K562 treated with DMSO at 1 percent for 4 hours (cell line): ENCODE results near the gene C20orf141. TPM values are rescaled to one million over a fixed set of nuclear protein-coding genes. Genes with fewer than 3 reads are reported as not detected.

Source experiments
- total RNA-seq: library from RNA; unstranded; fragments of 300-600 nt; gene quantifications from 2 replicates; pipeline ENCODE4 v1.2.3, GENCODE V29; 2022; ENCODE audit not compliant: insufficient read depth

Gene C20orf141
- total RNA-seq, result not detected in 2 replicates

GRCh38 chr20:2814587-2815051 is at the start of gene C20orf141:
TSS of gene C20orf141 (plus strand) at chr20:2814987. CDS start at chr20:2815185, 198 bp downstream.

GRCh38 chr20:2800521-2801285 is 14.1 kb upstream of the C20orf141 start, which contains the start of gene CPXM1:
TSS of gene CPXM1 (minus strand) at chr20:2800627. CDS start at chr20:2800572, 55 bp downstream.

DNA sequence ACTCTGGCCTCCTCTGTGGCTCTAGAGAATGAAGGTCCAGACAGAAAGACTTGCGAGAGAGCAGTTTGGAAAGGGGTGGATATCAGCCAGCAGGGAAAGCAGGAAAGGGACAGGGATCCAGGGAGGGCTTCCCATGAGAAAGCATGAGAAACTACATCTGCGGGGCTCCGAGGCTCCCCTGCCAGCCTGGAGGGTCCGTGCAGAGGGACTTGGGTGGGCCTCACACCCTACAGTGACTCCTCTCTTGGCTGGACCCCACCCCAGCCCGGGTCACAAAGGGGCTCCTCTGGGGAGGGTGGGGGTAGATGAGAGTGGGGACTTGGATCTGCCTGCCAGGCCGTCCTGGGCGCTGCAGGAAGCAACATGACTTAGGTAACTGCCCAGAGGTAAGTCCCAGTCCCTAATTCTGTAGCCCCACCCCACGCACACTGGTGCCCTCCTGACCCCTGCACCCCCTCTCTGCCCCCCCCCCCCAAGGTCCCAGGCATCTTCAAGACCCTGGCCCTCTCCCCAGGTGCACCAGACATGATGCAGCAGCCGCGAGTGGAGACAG is 1.3 kb downstream of the C20orf141 start, which contains the start of gene TMEM239:
Gene TMEM239 (plus strand): TSS at position 335 of the 553 bp plus-strand sequence. CDS start 191 bp downstream, at position 526.

DNA sequence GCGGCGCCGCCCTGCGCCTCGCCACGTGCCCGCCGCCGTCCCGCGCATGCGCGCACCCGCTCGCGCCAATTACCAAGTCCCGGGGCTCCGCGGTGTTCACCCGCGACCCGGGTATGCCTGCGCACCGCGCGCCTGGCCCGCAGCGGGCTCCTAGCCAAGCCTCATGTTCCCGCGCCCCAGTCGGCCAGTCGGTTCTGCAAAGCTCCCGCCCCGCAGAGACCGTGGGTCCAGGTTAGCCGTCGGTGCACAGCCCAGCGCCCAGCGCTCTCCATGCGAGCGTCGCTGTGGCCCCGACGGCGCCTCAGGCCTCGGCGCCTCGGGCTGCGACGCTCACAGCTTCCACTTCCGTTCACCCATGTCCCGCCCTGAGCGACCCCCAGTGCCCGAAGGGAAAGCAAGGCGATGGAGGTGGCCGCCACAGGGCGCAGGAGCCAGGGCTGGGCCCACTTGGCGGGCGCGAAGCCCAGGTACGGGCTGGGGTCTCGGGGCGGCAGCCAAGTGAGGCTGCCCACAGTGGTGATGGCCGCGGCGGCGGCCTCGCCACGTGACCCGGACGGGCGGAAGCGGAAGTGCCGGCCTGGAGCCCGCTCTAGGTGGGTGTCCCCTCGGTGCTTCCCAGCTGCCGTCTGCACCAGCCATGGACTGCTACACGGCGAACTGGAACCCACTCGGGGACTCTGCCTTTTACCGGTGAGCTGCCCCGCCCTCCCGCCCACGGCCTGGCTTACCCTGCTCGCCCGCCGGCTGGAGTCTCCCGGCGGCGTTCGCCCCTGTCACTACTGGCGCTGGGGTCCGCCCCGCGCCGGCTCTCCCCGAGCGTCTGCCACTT is 25.6 kb downstream of the C20orf141 start, which contains the start of the genes PCED1A and VPS16:
Gene PCED1A (minus strand): TSS at position 518 of the 829 bp plus-strand sequence. CDS start 743 bp downstream, outside the sequence.
Gene VPS16 (plus strand): TSS at position 608 of the 829 bp plus-strand sequence. CDS start 30 bp downstream, at position 638.

Other genes starting within 250 kb of the C20orf141 start
- gene NOP56, start 162.4 kb upstream of the C20orf141 start, total RNA-seq, result 101 and 107 TPM in 2 replicates
- gene IDH3B, start 150.8 kb upstream of the C20orf141 start, total RNA-seq, result 85.6 and 86.4 TPM in 2 replicates
- gene EBF4, start 122.2 kb upstream of the C20orf141 start, total RNA-seq, result 2.1 TPM in 1 of 2 replicates, not detected in the other
- 0.67 and 1.1 TPM in 2 replicates for gene CPXM1, start 14.4 kb upstream of the C20orf141 start, total RNA-seq
- gene TMEM239, start 1.4 kb downstream of the C20orf141 start, total RNA-seq, result not detected in 2 replicates
- 13.7 and 18.5 TPM in 2 replicates for gene PCED1A, start 25.7 kb downstream of the C20orf141 start, total RNA-seq
- gene VPS16, start 25.8 kb downstream of the C20orf141 start, total RNA-seq, result 17.3 and 30.6 TPM in 2 replicates
- gene PTPRA, start 58.5 kb downstream of the C20orf141 start, total RNA-seq, result 19.1 and 24.7 TPM in 2 replicates
- not detected in 2 replicates for gene GNRH2, start 228.6 kb downstream of the C20orf141 start, total RNA-seq
- 26.8 and 31.2 TPM in 2 replicates for gene MRPS26, start 231.1 kb downstream of the C20orf141 start, total RNA-seq